IMR-90 (cell line): ENCODE results near the gene KAT6B. TPM values are rescaled to one million over a fixed set of nuclear protein-coding genes. Genes with fewer than 3 reads are reported as not detected.

Source experiments
- ATAC-seq: fragments of 200-7000 bp; cut with Tn5 transposase; 2 replicates; pipeline ENCODE4 v1.9.1; 2020; ENCODE audit warnings: low read depth, mild to moderate bottlenecking, moderate library complexity
- BruUV-seq: library from RNA; stranded (reverse); fragments of 400-500 nt; replicated peaks from 2 replicates; lab custom pipeline; 2021; lab: Mats Ljungman, UMichigan
- CTCF ChIA-PET: fragments of 300-600 bp; formaldehyde crosslinking; extraction: SDS; loops from one replicate; lab custom pipeline; 2021; ENCODE audit warnings: antibody characterized with exemption; lab: Yijun Ruan, JAX
- POLR2A ChIA-PET: fragments of 300-600 bp; sonication (Branson Sonifier 250); formaldehyde crosslinking; loops from one replicate; lab custom pipeline; 2022; ENCODE audit warnings: antibody characterized with exemption; ENCODE audit not compliant: unreplicated experiment; lab: Charles Lee
- DNase-seq: peaks from one replicate; pipeline ENCODE4 v3.0.0; 2013
- H2AFZ ChIP-seq: replicated peaks from 2 replicates; pipeline ENCODE3; 2013; ENCODE audit warnings: low read length, mild to moderate bottlenecking; ENCODE audit not compliant: poor library complexity
- H2AK5ac ChIP-seq: 2 replicates; pipeline ENCODE4 v1.6.1; 2013; ENCODE audit warnings: low read depth, low read length, inconsistent platforms
- H2AK9ac ChIP-seq: replicated peaks from 2 replicates; pipeline ENCODE3; 2013; ENCODE audit warnings: mild to moderate bottlenecking, low read depth, low read length, moderate library complexity; ENCODE audit not compliant: poor library complexity
- H2BK120ac ChIP-seq: 2 replicates; pipeline ENCODE4 v1.6.1; 2013; ENCODE audit warnings: low read depth, low read length, inconsistent platforms
- H2BK15ac ChIP-seq: 3 replicates; pipeline ENCODE4 v1.6.1; 2013; ENCODE audit warnings: low read depth, low read length, inconsistent platforms
- H2BK20ac ChIP-seq: 2 replicates; pipeline ENCODE4 v1.6.1; 2013; ENCODE audit warnings: low read depth, mild to moderate bottlenecking, inconsistent platforms, low read length, moderate library complexity
- H2BK5ac ChIP-seq: 2 replicates; pipeline ENCODE4 v1.6.1; 2013; ENCODE audit warnings: mild to moderate bottlenecking, low read depth, low read length, inconsistent platforms; ENCODE audit not compliant: poor library complexity, severe bottlenecking
- H3K14ac ChIP-seq: replicated peaks from 2 replicates; pipeline ENCODE4 v1.6.1; 2013; ENCODE audit warnings: low read depth, low read length, inconsistent platforms
- H3K18ac ChIP-seq: 2 replicates; pipeline ENCODE4 v1.6.1; 2013; ENCODE audit warnings: low read depth, low read length, control low read depth
- H3K23ac ChIP-seq: 2 replicates; pipeline ENCODE4 v1.6.1; 2013; ENCODE audit warnings: low read depth, low read length, inconsistent platforms
- H3K27ac ChIP-seq: 2 replicates; pipeline ENCODE4 v1.5.1; 2013; ENCODE audit warnings: mild to moderate bottlenecking, control low read depth, low read length; ENCODE audit not compliant: insufficient read depth
- H3K27me3 ChIP-seq: 2 replicates; pipeline ENCODE4 v1.6.1; 2013; ENCODE audit warnings: low read length; ENCODE audit not compliant: control insufficient read depth, insufficient read depth
- H3K36me3 ChIP-seq: 2 replicates; pipeline ENCODE4 v1.6.1; 2013; ENCODE audit warnings: low read length, mixed read lengths; ENCODE audit not compliant: control insufficient read depth, insufficient read depth
- H3K4ac ChIP-seq: 2 replicates; pipeline ENCODE4 v1.6.1; 2013; ENCODE audit warnings: low read depth, low read length, inconsistent platforms
- H3K4me1 ChIP-seq: 2 replicates; pipeline ENCODE4 v1.6.1; 2013; ENCODE audit warnings: low read length, mixed read lengths; ENCODE audit not compliant: control insufficient read depth, insufficient read depth
- H3K4me2 ChIP-seq: 2 replicates; pipeline ENCODE4 v1.6.1; 2013; ENCODE audit warnings: low read depth, mild to moderate bottlenecking, control low read depth, low read length, moderate library complexity
- H3K4me3 ChIP-seq: 2 replicates; pipeline ENCODE4 v1.5.1; 2013; ENCODE audit warnings: low read depth, mild to moderate bottlenecking, control low read depth, low read length, moderate library complexity; ENCODE audit not compliant: insufficient read depth
- H3K56ac ChIP-seq: 2 replicates; pipeline ENCODE4 v1.6.1; 2013; ENCODE audit warnings: low read length, inconsistent platforms; ENCODE audit not compliant: insufficient read depth; ENCODE audit errors: extremely low read depth
- H3K79me1 ChIP-seq, 2 experiments: 2 replicates each; pipeline ENCODE4 v1.6.1; 2013; ENCODE audit warnings: low read length in 2 of 2, inconsistent platforms in 1 of 2, low read depth in 1 of 2
- H3K9ac ChIP-seq: 2 replicates; pipeline ENCODE4 v1.6.1; 2013; ENCODE audit warnings: low read depth, low read length, control low read depth
- H3K9me1 ChIP-seq: 2 replicates; pipeline ENCODE4 v1.6.1; 2013; ENCODE audit warnings: low read length, inconsistent platforms; ENCODE audit not compliant: insufficient read depth
- H3K9me3 ChIP-seq: 2 replicates; pipeline ENCODE4 v1.6.1; 2013; ENCODE audit warnings: low read length; ENCODE audit not compliant: control insufficient read depth, insufficient read depth
- H4K20me1 ChIP-seq: 2 replicates; pipeline ENCODE4 v1.6.1; 2013; ENCODE audit warnings: low read length, inconsistent platforms; ENCODE audit not compliant: insufficient read depth
- H4K5ac ChIP-seq: 2 replicates; pipeline ENCODE4 v1.6.1; 2013; ENCODE audit warnings: mild to moderate bottlenecking, low read depth, low read length, control low read depth
- H4K8ac ChIP-seq, 2 experiments: 2 replicates each; pipeline ENCODE4 v1.6.1; 2013; ENCODE audit warnings: low read depth in 2 of 2, low read length in 2 of 2, control low read depth in 1 of 2, inconsistent platforms in 1 of 2
- H4K91ac ChIP-seq: 2 replicates; pipeline ENCODE4 v1.6.1; 2013; ENCODE audit warnings: low read depth, low read length, inconsistent platforms; ENCODE audit not compliant: insufficient read depth
- BHLHE40 ChIP-seq: fragments of 150-350 bp; IDR thresholded peaks from 2 replicates; pipeline ENCODE4 v1.6.1; 2016; ENCODE audit warnings: mild to moderate bottlenecking, low read depth, low read length
- CEBPB ChIP-seq: IDR thresholded peaks from 2 replicates; pipeline ENCODE4 v1.6.1; 2012; ENCODE audit warnings: low read depth, low read length, improper control_type of control experiment
- CHD1 ChIP-seq: IDR thresholded peaks from 2 replicates; pipeline ENCODE4 v1.6.1; 2012; ENCODE audit warnings: low read depth, low read length, improper control_type of control experiment
- FOS ChIP-seq: fragments of 150-350 bp; IDR thresholded peaks from 2 replicates; pipeline ENCODE4 v1.6.1; 2016; ENCODE audit warnings: low read depth, low read length
- MAFK ChIP-seq: IDR thresholded peaks from 2 replicates; pipeline ENCODE4 v1.6.1; 2012; ENCODE audit warnings: low read depth, low read length, improper control_type of control experiment
- MAZ ChIP-seq: IDR thresholded peaks from 2 replicates; pipeline ENCODE4 v1.6.1; 2012; ENCODE audit warnings: low read depth, mild to moderate bottlenecking, low read length, improper control_type of control experiment, moderate library complexity, borderline replicate concordance
- MXI1 ChIP-seq: IDR thresholded peaks from 2 replicates; pipeline ENCODE4 v1.6.1; 2012; ENCODE audit warnings: low read depth, mild to moderate bottlenecking, low read length, moderate library complexity, borderline replicate concordance
- NFE2L2 ChIP-seq: fragments of 150-350 bp; IDR thresholded peaks from 2 replicates; pipeline ENCODE4 v1.6.1; 2016; ENCODE audit warnings: low read depth, mild to moderate bottlenecking, low read length
- POLR2A ChIP-seq: IDR thresholded peaks from 2 replicates; pipeline ENCODE4 v1.6.1; 2012; ENCODE audit warnings: mild to moderate bottlenecking, low read depth, low read length
- RAD21 ChIP-seq: IDR thresholded peaks from 2 replicates; pipeline ENCODE4 v1.6.1; 2012; ENCODE audit warnings: low read length, improper control_type of control experiment
- RCOR1 ChIP-seq: IDR thresholded peaks from 2 replicates; pipeline ENCODE4 v1.6.1; 2012; ENCODE audit warnings: mild to moderate bottlenecking, low read length, improper control_type of control experiment; ENCODE audit not compliant: insufficient replicate concordance
- RFX5 ChIP-seq: IDR thresholded peaks from 2 replicates; pipeline ENCODE4 v1.8.0; 2012; ENCODE audit warnings: low read depth, mild to moderate bottlenecking, low read length, moderate library complexity
- SMC3 ChIP-seq: fragments of 150-350 bp; IDR thresholded peaks from 2 replicates; pipeline ENCODE4 v1.6.1; 2016; ENCODE audit warnings: low read depth, mild to moderate bottlenecking, antibody characterized with exemption, low read length, moderate library complexity
- USF2 ChIP-seq: fragments of 150-350 bp; IDR thresholded peaks from 2 replicates; pipeline ENCODE4 v1.6.1; 2017; ENCODE audit warnings: mild to moderate bottlenecking, antibody characterized with exemption, low read length, low read depth
- WGBS, 2 experiments: methylation state at CpG; one replicate each; pipeline versions ENCODE4 v1.1.5 to v1.1.7; 2013; ENCODE audit warnings: missing lambda C conversion rate in 2 of 2; ENCODE audit not compliant: insufficient read length in 1 of 2; ENCODE audit errors: extremely low coverage in 2 of 2; 5-methylcytosine and 5-hydroxymethylcytosine counted together
- dilution Hi-C: fragments of 300-500 bp; cut with HindIII; formaldehyde crosslinking; loops from one replicate; pipeline ENCODE4 v1.14.3; 2018; ENCODE audit warnings: low sequenced_read_pairs; ENCODE audit not compliant: unreplicated experiment
- in situ Hi-C: fragments of 300-500 bp; cut with MboI; formaldehyde crosslinking; loops from 3 replicates; pipeline ENCODE4 v1.14.3; 2019; ENCODE audit warnings: low sequenced_read_pairs, inconsistent platforms, mixed read lengths
- intact Hi-C: fragments of 100-400 bp; cut with micrococcal nuclease; formaldehyde crosslinking; loops from 2 replicates; pipeline ENCODE4 v1.10.0; 2022
- polyA plus RNA-seq, 3 experiments: library from polyadenylated mRNA; depleted of rRNA; stranded (reverse); fragments of >200 nt; gene quantifications; 2 replicates each; pipeline ENCODE4 v1.2.3, GENCODE V29; 2012; ENCODE audit warnings: low replicate concordance in 1 of 3
- total RNA-seq: library from RNA; depleted of rRNA; stranded (reverse); fragments of >200 nt; gene quantifications from 2 replicates; pipeline ENCODE4 v1.2.3, GENCODE V29; 2012
- TF ChIP-seq, protein P1 (sequence below): fragments of 150-350 bp; IDR thresholded peaks from 2 replicates; pipeline ENCODE4 v1.6.1; 2016; ENCODE audit warnings: low read depth, mild to moderate bottlenecking, low read length, moderate library complexity, borderline replicate concordance
- TF ChIP-seq, protein P2 (sequence below): conservative IDR thresholded peaks from 2 replicates; pipeline ENCODE4 v1.5.1; 2012; ENCODE audit warnings: mild to moderate bottlenecking, low read depth, low read length, improper control_type of control experiment

Gene KAT6B
- total and polyA plus RNA-seq, 2 of the 4 experiments (the other 2 are of a cell fraction): 8.8 to 28.1 TPM

GRCh38 chr10:75016325-75016724, 189.9 kb downstream of the KAT6B start:
- Histone ChIP-seq H3K56ac (no peak overlapping the region), H3K9me3 (no peaks in the 10 kb centered on the region), H3K4me3 (no peak overlapping the region), H2BK120ac (no peak overlapping the region), H3K4ac (no peak overlapping the region), H2BK15ac (no peak overlapping the region), H3K18ac (no peak overlapping the region), H2AK5ac (no peak overlapping the region), H3K79me1 (peaks cover 8 to 34% of the 10 kb centered on the region in 2 experiments; a peak in 3 of 4 replicates), H4K5ac (no peak overlapping the region), H2BK20ac (no peak overlapping the region), H4K8ac (no peak overlapping the region), H3K9ac (no peak overlapping the region), H2AFZ (no peak overlapping the region), H3K27ac (no peak overlapping the region), H3K36me3 (peaks cover 28% of the 10 kb centered on the region), H3K4me2 (no peak overlapping the region), H3K14ac (no peak overlapping the region), H4K91ac (no peak overlapping the region), H2AK9ac (no peak overlapping the region), H4K20me1 (no peaks in the 10 kb centered on the region), H3K9me1 (peaks cover 7% of the 10 kb centered on the region; the same call in 1 of the 2 replicates), H3K27me3 (no peaks in the 10 kb centered on the region), H3K4me1 (peaks cover 3% of the 10 kb centered on the region; the same call in 1 of the 2 replicates), H3K23ac (peak overlapping the region; percentile 61), H2BK5ac (no peak overlapping the region)
- in situ Hi-C loops: no loop called here
- BruUV-seq: no TSS peak
- ATAC-seq: no peak
- TF ChIP-seq MAFK: no peak
- no peak for TF ChIP-seq MXI1
- TF ChIP-seq FOS: no peak
- TF ChIP-seq RFX5: no peak
- TF ChIP-seq RAD21: no peak
- TF ChIP-seq, protein P1, sequence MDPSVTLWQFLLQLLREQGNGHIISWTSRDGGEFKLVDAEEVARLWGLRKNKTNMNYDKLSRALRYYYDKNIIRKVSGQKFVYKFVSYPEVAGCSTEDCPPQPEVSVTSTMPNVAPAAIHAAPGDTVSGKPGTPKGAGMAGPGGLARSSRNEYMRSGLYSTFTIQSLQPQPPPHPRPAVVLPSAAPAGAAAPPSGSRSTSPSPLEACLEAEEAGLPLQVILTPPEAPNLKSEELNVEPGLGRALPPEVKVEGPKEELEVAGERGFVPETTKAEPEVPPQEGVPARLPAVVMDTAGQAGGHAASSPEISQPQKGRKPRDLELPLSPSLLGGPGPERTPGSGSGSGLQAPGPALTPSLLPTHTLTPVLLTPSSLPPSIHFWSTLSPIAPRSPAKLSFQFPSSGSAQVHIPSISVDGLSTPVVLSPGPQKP: no peak
- no peak for TF ChIP-seq POLR2A
- no peak for TF ChIP-seq CEBPB
- TF ChIP-seq USF2: no peak
- no peak for TF ChIP-seq SMC3
- TF ChIP-seq RCOR1: no peak
- TF ChIP-seq CHD1: no peak
- TF ChIP-seq, protein P2, sequence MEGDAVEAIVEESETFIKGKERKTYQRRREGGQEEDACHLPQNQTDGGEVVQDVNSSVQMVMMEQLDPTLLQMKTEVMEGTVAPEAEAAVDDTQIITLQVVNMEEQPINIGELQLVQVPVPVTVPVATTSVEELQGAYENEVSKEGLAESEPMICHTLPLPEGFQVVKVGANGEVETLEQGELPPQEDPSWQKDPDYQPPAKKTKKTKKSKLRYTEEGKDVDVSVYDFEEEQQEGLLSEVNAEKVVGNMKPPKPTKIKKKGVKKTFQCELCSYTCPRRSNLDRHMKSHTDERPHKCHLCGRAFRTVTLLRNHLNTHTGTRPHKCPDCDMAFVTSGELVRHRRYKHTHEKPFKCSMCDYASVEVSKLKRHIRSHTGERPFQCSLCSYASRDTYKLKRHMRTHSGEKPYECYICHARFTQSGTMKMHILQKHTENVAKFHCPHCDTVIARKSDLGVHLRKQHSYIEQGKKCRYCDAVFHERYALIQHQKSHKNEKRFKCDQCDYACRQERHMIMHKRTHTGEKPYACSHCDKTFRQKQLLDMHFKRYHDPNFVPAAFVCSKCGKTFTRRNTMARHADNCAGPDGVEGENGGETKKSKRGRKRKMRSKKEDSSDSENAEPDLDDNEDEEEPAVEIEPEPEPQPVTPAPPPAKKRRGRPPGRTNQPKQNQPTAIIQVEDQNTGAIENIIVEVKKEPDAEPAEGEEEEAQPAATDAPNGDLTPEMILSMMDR: no peak
- no peak for TF ChIP-seq MAZ
- no peak for TF ChIP-seq NFE2L2
- no peak for TF ChIP-seq BHLHE40
- POLR2A ChIA-PET: no interaction called here
- intact Hi-C loops: no loop called here
- WGBS, 2 experiments: no CpG with 5 or more reads among the region's 3 CpGs
- DNase-seq: no peak
- dilution Hi-C loops: no loop called here
- CTCF ChIA-PET: no interaction called here
